Activated naive CD8-positive, alpha-beta T cell (primary cell): ENCODE results near the gene INPP4B.

ENCODE experiments used
- H3K27ac Mint-ChIP-seq: one replicate; pipeline ENCODE4 v1.8.0; 2021; ENCODE audit warnings: mixed read lengths
- H3K27me3 Mint-ChIP-seq: one replicate; pipeline ENCODE4 v1.8.0; 2021; ENCODE audit warnings: mixed read lengths
- H3K36me3 Mint-ChIP-seq: one replicate; pipeline ENCODE4 v1.8.0; 2021; ENCODE audit warnings: mixed read lengths
- H3K4me1 Mint-ChIP-seq: one replicate; pipeline ENCODE4 v1.8.0; 2021; ENCODE audit warnings: low read depth, mixed read lengths
- H3K4me3 Mint-ChIP-seq: one replicate; pipeline ENCODE4 v1.8.0; 2021; ENCODE audit warnings: mild to moderate bottlenecking, mixed read lengths
- H3K9me3 Mint-ChIP-seq: one replicate; pipeline ENCODE4 v1.8.0; 2021; ENCODE audit warnings: low read depth, mixed read lengths

Gene INPP4B

GRCh38 chr4:142721187-142721586, 124.9 kb downstream of the INPP4B start:
- H3K4me1 Mint-ChIP-seq, result peaks cover 17% of the 10 kb centered on the region
- H3K4me3 Mint-ChIP-seq, result no peak overlapping the region
- peaks cover 8% of the 10 kb centered on the region for H3K36me3 Mint-ChIP-seq
- no peak overlapping the region for H3K27ac Mint-ChIP-seq
- no peaks in the 10 kb centered on the region for H3K27me3 Mint-ChIP-seq
- peaks cover 4% of the 10 kb centered on the region for H3K9me3 Mint-ChIP-seq

- Mint-ChIP-seq H3K27ac (peak overlapping the region; percentile 50), H3K4me3 (no peak overlapping the region)
These were observed 126.1 kb downstream of the INPP4B start for GRCh38 chr4:142719854-142720541.

GRCh38 chr4:142718981-142719380, 127.1 kb downstream of the INPP4B start:
- H3K36me3 Mint-ChIP-seq, result peaks cover 11% of the 10 kb centered on the region
- peaks cover 4% of the 10 kb centered on the region for H3K9me3 Mint-ChIP-seq
- no peak overlapping the region for H3K27ac Mint-ChIP-seq
- no peaks in the 10 kb centered on the region for H3K27me3 Mint-ChIP-seq
- H3K4me1 Mint-ChIP-seq, result peaks cover 29% of the 10 kb centered on the region
- H3K4me3 Mint-ChIP-seq, result no peak overlapping the region

More at GRCh38 chr4:142719854-142720541, 126.1 kb downstream of the INPP4B start:
- peaks cover 11% of the 10 kb centered on the region for H3K36me3 Mint-ChIP-seq
- peaks cover 4% of the 10 kb centered on the region for H3K9me3 Mint-ChIP-seq
- no peaks in the 10 kb centered on the region for H3K27me3 Mint-ChIP-seq
- H3K4me1 Mint-ChIP-seq, result peaks cover 21% of the 10 kb centered on the region

GRCh38 chr4:142715727-142716126, 130.4 kb downstream of the INPP4B start:
- H3K4me3 Mint-ChIP-seq, result no peak overlapping the region
- H3K4me1 Mint-ChIP-seq, result peaks cover 54% of the 10 kb centered on the region
- no peak overlapping the region for H3K27ac Mint-ChIP-seq
- H3K36me3 Mint-ChIP-seq, result peaks cover 27% of the 10 kb centered on the region
- H3K9me3 Mint-ChIP-seq, result peaks cover 23% of the 10 kb centered on the region
- H3K27me3 Mint-ChIP-seq, result no peaks in the 10 kb centered on the region

GRCh38 chr4:142713282-142714030, 132.6 kb downstream of the INPP4B start:
- peak overlapping the region; percentile 73 for H3K4me3 Mint-ChIP-seq
- H3K27ac Mint-ChIP-seq, result peak overlapping the region; percentile 90
- peaks cover 51% of the 10 kb centered on the region for H3K4me1 Mint-ChIP-seq
- H3K27me3 Mint-ChIP-seq, result no peaks in the 10 kb centered on the region
- H3K36me3 Mint-ChIP-seq, result peaks cover 37% of the 10 kb centered on the region
- peaks cover 36% of the 10 kb centered on the region for H3K9me3 Mint-ChIP-seq

GRCh38 chr4:142708231-142708630, 137.9 kb downstream of the INPP4B start:
- Mint-ChIP-seq H3K27ac (no peak overlapping the region), H3K9me3 (peaks cover 32% of the 10 kb centered on the region), H3K27me3 (no peaks in the 10 kb centered on the region), H3K4me3 (peak overlapping the region; percentile 48), H3K4me1 (peaks cover 27% of the 10 kb centered on the region), H3K36me3 (peaks cover 34% of the 10 kb centered on the region)

GRCh38 chr4:142707401-142707800, 138.7 kb downstream of the INPP4B start:
- H3K4me3 Mint-ChIP-seq, result no peak overlapping the region
- no peak overlapping the region for H3K27ac Mint-ChIP-seq
- H3K9me3 Mint-ChIP-seq, result peaks cover 24% of the 10 kb centered on the region
- peaks cover 28% of the 10 kb centered on the region for H3K36me3 Mint-ChIP-seq
- H3K27me3 Mint-ChIP-seq, result no peaks in the 10 kb centered on the region
- H3K4me1 Mint-ChIP-seq, result peaks cover 19% of the 10 kb centered on the region

- Mint-ChIP-seq H3K9me3 (peaks cover 20% of the 10 kb centered on the region), H3K27me3 (no peaks in the 10 kb centered on the region), H3K4me1 (peaks cover 21% of the 10 kb centered on the region), H3K4me3 (no peak overlapping the region), H3K36me3 (peaks cover 25% of the 10 kb centered on the region), H3K27ac (no peak overlapping the region)
These were observed 139.7 kb downstream of the INPP4B start for GRCh38 chr4:142706381-142706780.

GRCh38 chr4:142705820-142706219, 140.3 kb downstream of the INPP4B start:
- peaks cover 22% of the 10 kb centered on the region for H3K4me1 Mint-ChIP-seq
- H3K27me3 Mint-ChIP-seq, result no peaks in the 10 kb centered on the region
- H3K27ac Mint-ChIP-seq, result no peak overlapping the region
- peaks cover 14% of the 10 kb centered on the region for H3K9me3 Mint-ChIP-seq
- peaks cover 23% of the 10 kb centered on the region for H3K36me3 Mint-ChIP-seq
- no peak overlapping the region for H3K4me3 Mint-ChIP-seq

GRCh38 chr4:142703694-142704309, 142.3 kb downstream of the INPP4B start:
- peaks cover 31% of the 10 kb centered on the region for H3K4me1 Mint-ChIP-seq
- H3K27ac Mint-ChIP-seq, result no peak overlapping the region
- H3K27me3 Mint-ChIP-seq, result no peaks in the 10 kb centered on the region
- peaks cover 14% of the 10 kb centered on the region for H3K36me3 Mint-ChIP-seq
- H3K9me3 Mint-ChIP-seq, result no peaks in the 10 kb centered on the region
- H3K4me3 Mint-ChIP-seq, result no peak overlapping the region

GRCh38 chr4:142701017-142701416, 145.1 kb downstream of the INPP4B start:
- Mint-ChIP-seq H3K4me1 (peaks cover 59% of the 10 kb centered on the region), H3K4me3 (peak overlapping the region; percentile 55), H3K36me3 (peaks cover 5% of the 10 kb centered on the region), H3K9me3 (no peaks in the 10 kb centered on the region), H3K27ac (peak overlapping the region; percentile 87), H3K27me3 (no peaks in the 10 kb centered on the region)

- H3K9me3 Mint-ChIP-seq, result no peaks in the 10 kb centered on the region
- peaks cover 5% of the 10 kb centered on the region for H3K36me3 Mint-ChIP-seq
- H3K27ac Mint-ChIP-seq, result peak overlapping the region; percentile 85
- H3K27me3 Mint-ChIP-seq, result no peaks in the 10 kb centered on the region
- H3K4me1 Mint-ChIP-seq, result peaks cover 63% of the 10 kb centered on the region
- H3K4me3 Mint-ChIP-seq, result peak overlapping the region; percentile 55
These were observed 145.6 kb downstream of the INPP4B start for GRCh38 chr4:142700531-142700930.

GRCh38 chr4:142698552-142698951, 147.5 kb downstream of the INPP4B start:
- no peaks in the 10 kb centered on the region for H3K27me3 Mint-ChIP-seq
- peak overlapping the region; percentile 2 for H3K4me3 Mint-ChIP-seq
- H3K27ac Mint-ChIP-seq, result peak overlapping the region; percentile 85
- H3K4me1 Mint-ChIP-seq, result peaks cover 65% of the 10 kb centered on the region
- H3K36me3 Mint-ChIP-seq, result peaks cover 5% of the 10 kb centered on the region
- H3K9me3 Mint-ChIP-seq, result no peaks in the 10 kb centered on the region

GRCh38 chr4:142697928-142698327, 148.2 kb downstream of the INPP4B start:
- H3K27ac Mint-ChIP-seq, result peak overlapping the region; percentile 85
- H3K4me1 Mint-ChIP-seq, result peaks cover 68% of the 10 kb centered on the region
- H3K36me3 Mint-ChIP-seq, result peaks cover 5% of the 10 kb centered on the region
- H3K9me3 Mint-ChIP-seq, result no peaks in the 10 kb centered on the region
- H3K27me3 Mint-ChIP-seq, result no peaks in the 10 kb centered on the region
- H3K4me3 Mint-ChIP-seq, result no peak overlapping the region

GRCh38 chr4:142697320-142697719, 148.8 kb downstream of the INPP4B start:
- Mint-ChIP-seq H3K9me3 (no peaks in the 10 kb centered on the region), H3K4me1 (peaks cover 71% of the 10 kb centered on the region), H3K27me3 (no peaks in the 10 kb centered on the region), H3K36me3 (peaks cover 3% of the 10 kb centered on the region), H3K4me3 (peak overlapping the region; percentile 68), H3K27ac (peak overlapping the region; percentile 95)
